PC-3 (cell line): ENCODE results near the gene CPA3. TPM values are rescaled to one million over a fixed set of nuclear protein-coding genes. Genes with fewer than 3 reads are reported as not detected.
A peak's percentile ranks its signal among the peaks of the same experiment; 100 is the strongest.

Source experiments
- ATAC-seq: fragments of 200-7000 bp; cut with Tn5 transposase; 2 replicates; pipeline ENCODE4 v1.9.1; 2020; ENCODE audit warnings: mild to moderate bottlenecking, moderate library complexity
- Bru-seq: library from RNA; stranded (reverse); fragments of 400-500 nt; gene quantifications from one replicate; lab custom pipeline; 2021; lab: Mats Ljungman, UMichigan
- BruChase-seq, 2 experiments: library from RNA; stranded (reverse); fragments of 400-500 nt; gene quantifications; one replicate each; lab custom pipeline; 2021; lab: Mats Ljungman, UMichigan
- BruUV-seq: library from RNA; stranded (reverse); fragments of 400-500 nt; replicated peaks from 2 replicates; lab custom pipeline; 2021; lab: Mats Ljungman, UMichigan
- CTCF ChIA-PET: fragments of 300-600 bp; sonication (Branson Sonifier 250); formaldehyde crosslinking; loops from one replicate; lab custom pipeline; 2022; ENCODE audit warnings: antibody characterized with exemption; lab: Charles Lee
- POLR2A ChIA-PET: fragments of 300-600 bp; sonication (Branson Sonifier 250); formaldehyde crosslinking; loops from one replicate; lab custom pipeline; 2022; ENCODE audit warnings: antibody characterized with exemption; ENCODE audit not compliant: unreplicated experiment; lab: Charles Lee
- DNase-seq: peaks from one replicate; pipeline ENCODE4 v3.0.0-alpha.2; 2015
- H2AFZ ChIP-seq: fragments of 300-600 bp; sonication (generic); 2 replicates; pipeline ENCODE4 v1.6.0; 2016; ENCODE audit warnings: antibody characterized with exemption, low read length
- H3F3A ChIP-seq: fragments of 300-600 bp; sonication (generic); one replicate; pipeline ENCODE4 v1.6.0; 2017; ENCODE audit warnings: antibody characterized with exemption, low read length, control low read depth, mild to moderate bottlenecking; ENCODE audit not compliant: unreplicated experiment
- H3K27ac ChIP-seq: fragments of 300-600 bp; sonication (generic); 2 replicates; pipeline ENCODE4 v1.5.1; 2016; ENCODE audit warnings: mild to moderate bottlenecking, low read length
- H3K27me3 ChIP-seq: fragments of 300-600 bp; sonication (generic); 2 replicates; pipeline ENCODE4 v1.6.1; 2016; ENCODE audit warnings: low read length, mixed read lengths
- H3K36me3 ChIP-seq: fragments of 300-600 bp; sonication (generic); 2 replicates; pipeline ENCODE4 v1.6.1; 2016; ENCODE audit warnings: low read depth, mixed run types, low read length, mixed read lengths
- H3K4me1 ChIP-seq: fragments of 300-600 bp; sonication (generic); 2 replicates; pipeline ENCODE4 v1.5.1; 2016; ENCODE audit warnings: low read length; ENCODE audit not compliant: insufficient read depth
- H3K4me2 ChIP-seq: fragments of 300-600 bp; sonication (generic); 2 replicates; pipeline ENCODE4 v1.6.0; 2016; ENCODE audit warnings: low read length
- H3K4me3 ChIP-seq: fragments of 300-600 bp; sonication (generic); 2 replicates; pipeline ENCODE4 v1.5.1; 2016; ENCODE audit warnings: mild to moderate bottlenecking, low read length, mixed read lengths
- H3K79me2 ChIP-seq: fragments of 300-600 bp; sonication (generic); 2 replicates; pipeline ENCODE4 v1.6.1; 2017; ENCODE audit warnings: low read length, mixed read lengths
- H3K9ac ChIP-seq: fragments of 300-600 bp; sonication (generic); 2 replicates; pipeline ENCODE4 v1.6.0; 2016; ENCODE audit warnings: mild to moderate bottlenecking, low read length
- H3K9me2 ChIP-seq: fragments of 300-600 bp; sonication (generic); replicated peaks from 2 replicates; pipeline ENCODE4 v1.6.1; 2016; ENCODE audit warnings: mixed run types, low read length, mixed read lengths
- H3K9me3 ChIP-seq: fragments of 300-600 bp; sonication (generic); 2 replicates; pipeline ENCODE4 v1.6.1; 2016; ENCODE audit warnings: low read length, mixed read lengths
- H4K20me1 ChIP-seq: fragments of 300-600 bp; sonication (generic); 2 replicates; pipeline ENCODE4 v1.6.1; 2016; ENCODE audit warnings: low read length, mixed read lengths
- CTCF ChIP-seq: fragments of 300-600 bp; sonication (generic); conservative IDR thresholded peaks from 2 replicates; pipeline ENCODE4 v1.5.1; 2017; ENCODE audit warnings: antibody characterized with exemption, low read depth, mild to moderate bottlenecking, low read length
- EZH2 ChIP-seq: fragments of 300-600 bp; sonication (generic); IDR thresholded peaks from one replicate; pipeline ENCODE4 v1.6.1; 2017; ENCODE audit warnings: antibody characterized with exemption, mild to moderate bottlenecking, low read length; ENCODE audit not compliant: unreplicated experiment
- EZH2phosphoT487 ChIP-seq: fragments of 300-600 bp; sonication (generic); IDR thresholded peaks from 2 replicates; pipeline ENCODE4 v1.6.1; 2018; ENCODE audit warnings: mild to moderate bottlenecking, antibody characterized with exemption, low read length, borderline replicate concordance
- intact Hi-C: fragments of 100-400 bp; cut with micrococcal nuclease; formaldehyde crosslinking; loops from 2 replicates; pipeline ENCODE4 v1.9.0; 2023
- long read RNA-seq: library from polyadenylated mRNA; unstranded; transcript quantifications from one replicate; pipeline ENCODE4 v2.0.0, GENCODE V29; 2021; ENCODE audit not compliant: unreplicated experiment
- total RNA-seq: library from RNA; depleted of rRNA; stranded (reverse); fragments of >200 nt; gene quantifications from 2 replicates; pipeline ENCODE4 v1.2.3, GENCODE V29; 2014; rRNA removed

CPA3 gene
- not detected in 2 replicates for total RNA-seq
- not detected for Bru-seq, nascent RNA
- not detected for BruChase-seq, experiment 1, labeled RNA remaining after a 6-hour chase
- percentile 2 among the genes with signal in this experiment for BruChase-seq, experiment 2, labeled RNA remaining after a 2-hour chase
- long read RNA-seq: 0 reads

GRCh38 chr3:148865049-148865448 is at the start of gene CPA3:
TSS of gene CPA3 (plus strand) at chr3:148865296. CDS start at chr3:148865308, 12 bp downstream.
- Histone ChIP-seq H3F3A (no peaks in the 10 kb centered on the region), H3K27ac (no peak within 1 kb of the TSS), H3K27me3 (peaks cover 57% of the 10 kb centered on the region), H3K4me1 (no peaks in the 10 kb centered on the region), H2AFZ (no peak within 1 kb of the TSS), H3K36me3 (no peaks in the 10 kb centered on the region), H3K9ac (no peak within 1 kb of the TSS), H3K79me2 (no peaks in the 10 kb centered on the region), H4K20me1 (no peaks in the 10 kb centered on the region), H3K4me3 (no peak within 1 kb of the TSS), H3K9me3 (no peaks in the 10 kb centered on the region), H3K4me2 (no peak within 1 kb of the TSS), H3K9me2 (no peaks in the 10 kb centered on the region)
- CTCF ChIA-PET: no interaction called here
- intact Hi-C loops: no loop called here
- POLR2A ChIA-PET: no interaction called here
- DNase-seq (no peak), ATAC-seq (no peak)
- BruUV-seq: no TSS peak
- TF ChIP-seq EZH2 (no peak), EZH2phosphoT487 (no peak), CTCF (no peak)

GRCh38 chr3:148815316-148816110 is 49.6 kb upstream of the CPA3 start:
- no peak for TF ChIP-seq EZH2phosphoT487
- no peak for TF ChIP-seq CTCF
- no peak for TF ChIP-seq EZH2
- intact Hi-C loops: no loop called here
- ATAC-seq: no peak
- H3K4me1 ChIP-seq: no peaks in the 10 kb centered on the region
- no TSS peak for BruUV-seq
- H4K20me1 ChIP-seq: no peaks in the 10 kb centered on the region
- POLR2A ChIA-PET: no interaction called here
- no peak overlapping the region for H2AFZ ChIP-seq
- no peak overlapping the region for H3K4me3 ChIP-seq
- no peak overlapping the region for H3K9ac ChIP-seq
- H3K9me2 ChIP-seq: no peaks in the 10 kb centered on the region
- H3K27me3 ChIP-seq: peaks cover 75% of the 10 kb centered on the region
- H3K27ac ChIP-seq: no peak overlapping the region
- no peaks in the 10 kb centered on the region for H3F3A ChIP-seq
- no peak for DNase-seq
- CTCF ChIA-PET: no interaction called here
- no peaks in the 10 kb centered on the region for H3K9me3 ChIP-seq
- H3K36me3 ChIP-seq: no peaks in the 10 kb centered on the region
- H3K79me2 ChIP-seq: no peaks in the 10 kb centered on the region
- H3K4me2 ChIP-seq: no peak overlapping the region

- ChIA-PET POLR2A (no interaction called here), CTCF (no interaction called here)
- intact Hi-C loops: no loop called here
- no peaks in the 10 kb centered on the region for H3K4me1 ChIP-seq
- no peaks in the 10 kb centered on the region for H3K36me3 ChIP-seq
- H3K27me3 ChIP-seq: peaks cover 73% of the 10 kb centered on the region
- no peak overlapping the region for H2AFZ ChIP-seq
- no peaks in the 10 kb centered on the region for H3F3A ChIP-seq
- TF ChIP-seq CTCF (no peak), EZH2 (no peak), EZH2phosphoT487 (no peak)
- no peaks in the 10 kb centered on the region for H3K79me2 ChIP-seq
- H3K9me2 ChIP-seq: no peaks in the 10 kb centered on the region
- no peak overlapping the region for H3K4me2 ChIP-seq
- H4K20me1 ChIP-seq: no peaks in the 10 kb centered on the region
- BruUV-seq: no TSS peak
- H3K9ac ChIP-seq: no peak overlapping the region
- no peak for ATAC-seq
- no peak overlapping the region for H3K27ac ChIP-seq
- no peak overlapping the region for H3K4me3 ChIP-seq
- no peaks in the 10 kb centered on the region for H3K9me3 ChIP-seq
- no peak for DNase-seq
These were observed 48.7 kb upstream of the CPA3 start for GRCh38 chr3:148816427-148816826.
